ENCODE data around the gene PCED1B.

Gene PCED1B

GRCh38 chr12:47231456-47231855 is 152.0 kb downstream of the PCED1B start:
- DNase-seq (ENCODE audit: low spot score) = no peak

DNA sequence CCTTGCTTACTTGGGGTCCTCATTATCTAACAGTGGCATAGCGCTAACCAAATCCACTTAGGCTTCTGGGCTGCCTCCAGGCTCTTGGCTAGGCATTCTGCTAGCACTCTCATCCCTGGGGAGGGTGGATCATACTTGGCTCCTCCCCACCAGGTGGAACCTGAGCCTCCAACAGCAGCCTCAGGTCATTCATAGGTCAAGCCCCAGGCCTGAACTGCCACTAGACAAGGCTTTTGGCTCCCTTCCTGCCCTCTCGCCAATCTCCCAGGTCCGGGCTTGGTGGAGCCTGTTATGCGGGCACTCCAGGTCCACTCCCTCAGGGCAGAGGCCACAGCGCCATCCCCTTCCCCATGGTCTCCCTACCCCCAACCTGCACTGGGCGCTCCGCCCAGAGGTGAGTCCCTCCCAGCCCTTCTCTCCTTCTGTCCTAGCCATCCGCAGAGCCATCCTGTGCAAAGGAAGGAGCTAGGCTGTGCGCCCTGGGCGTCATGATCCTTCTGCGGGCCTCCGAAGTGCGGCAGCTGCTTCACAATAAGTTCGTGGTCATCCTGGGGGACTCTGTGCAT is 155.2 kb downstream of the PCED1B start:
- DNase-seq (ENCODE audit: low spot score) = no peak

DNA sequence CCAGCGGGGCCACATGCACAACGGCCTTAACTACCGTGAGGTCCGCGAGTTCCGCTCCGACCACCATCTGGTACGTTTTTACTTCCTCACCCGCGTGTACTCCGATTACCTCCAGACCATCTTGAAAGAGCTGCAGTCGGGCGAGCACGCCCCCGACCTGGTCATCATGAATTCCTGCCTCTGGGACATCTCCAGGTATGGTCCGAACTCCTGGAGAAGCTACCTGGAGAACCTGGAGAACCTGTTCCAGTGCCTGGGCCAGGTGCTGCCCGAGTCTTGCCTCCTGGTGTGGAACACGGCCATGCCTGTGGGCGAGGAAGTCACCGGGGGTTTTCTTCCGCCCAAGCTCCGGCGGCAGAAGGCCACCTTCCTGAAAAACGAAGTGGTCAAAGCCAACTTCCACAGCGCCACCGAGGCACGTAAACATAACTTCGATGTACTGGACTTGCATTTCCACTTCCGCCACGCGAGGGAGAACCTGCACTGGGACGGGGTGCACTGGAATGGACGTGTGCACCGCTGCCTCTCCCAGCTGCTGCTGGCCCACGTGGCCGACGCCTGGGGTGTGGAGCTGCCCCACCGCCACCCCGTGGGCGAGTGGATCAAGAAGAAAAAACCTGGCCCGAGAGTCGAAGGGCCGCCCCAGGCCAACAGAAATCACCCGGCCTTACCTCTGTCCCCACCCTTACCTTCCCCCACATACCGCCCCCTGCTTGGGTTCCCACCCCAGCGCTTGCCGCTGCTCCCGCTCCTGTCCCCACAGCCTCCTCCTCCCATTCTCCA is 156.0 kb downstream of the PCED1B start:
- no peak for DNase-seq (ENCODE audit: low spot score)

DNA sequence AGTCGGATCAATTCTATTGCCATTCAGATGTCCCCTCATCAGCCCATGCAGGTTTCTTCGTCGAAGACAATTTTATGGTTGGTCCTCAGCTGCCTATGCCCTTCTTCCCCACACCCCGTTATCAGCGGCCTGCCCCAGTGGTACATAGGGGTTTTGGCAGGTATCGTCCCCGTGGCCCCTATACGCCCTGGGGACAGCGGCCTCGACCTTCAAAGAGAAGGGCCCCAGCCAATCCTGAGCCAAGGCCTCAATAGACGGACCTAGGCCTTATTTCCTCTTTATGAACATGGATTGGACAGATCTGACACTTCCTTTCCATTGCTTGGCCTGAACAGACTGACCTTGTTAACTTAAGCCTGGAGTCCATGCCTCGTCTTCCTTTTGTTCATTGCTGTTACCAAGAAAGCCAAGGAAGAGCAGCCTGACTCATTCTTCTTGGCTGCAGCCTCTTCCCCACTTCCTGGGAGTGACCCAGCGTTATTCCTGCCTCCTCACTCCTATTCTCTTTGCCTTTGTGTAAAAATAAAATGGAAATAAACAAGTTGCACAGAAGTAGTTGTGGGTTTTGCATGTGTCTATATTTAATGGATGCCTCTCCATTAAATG is 156.8 kb downstream of the PCED1B start:
- DNase-seq (ENCODE audit: low spot score) = no peak

DNA sequence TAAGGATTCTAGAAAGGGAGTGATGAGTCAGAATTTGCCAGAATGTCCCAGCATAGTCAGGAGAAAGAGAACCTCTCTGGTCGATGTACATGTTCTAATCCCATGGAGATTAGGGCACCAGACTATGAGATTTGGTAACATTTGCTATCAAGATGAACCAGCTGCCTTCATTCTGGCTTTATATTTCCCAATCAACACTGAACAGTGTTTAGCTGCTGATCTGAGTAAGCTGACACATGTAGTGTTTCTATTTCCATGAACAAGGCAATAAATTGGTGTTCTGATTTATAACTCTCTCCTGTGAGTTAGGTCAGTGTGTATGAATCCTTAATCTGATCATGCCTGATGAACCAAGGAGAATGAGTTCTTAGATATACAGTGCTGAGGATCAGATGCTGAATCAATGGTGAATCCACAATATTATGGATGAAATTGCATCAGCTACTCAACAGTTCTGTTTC is 158.4 kb downstream of the PCED1B start:
- no peak for DNase-seq (ENCODE audit: low spot score)

DNA sequence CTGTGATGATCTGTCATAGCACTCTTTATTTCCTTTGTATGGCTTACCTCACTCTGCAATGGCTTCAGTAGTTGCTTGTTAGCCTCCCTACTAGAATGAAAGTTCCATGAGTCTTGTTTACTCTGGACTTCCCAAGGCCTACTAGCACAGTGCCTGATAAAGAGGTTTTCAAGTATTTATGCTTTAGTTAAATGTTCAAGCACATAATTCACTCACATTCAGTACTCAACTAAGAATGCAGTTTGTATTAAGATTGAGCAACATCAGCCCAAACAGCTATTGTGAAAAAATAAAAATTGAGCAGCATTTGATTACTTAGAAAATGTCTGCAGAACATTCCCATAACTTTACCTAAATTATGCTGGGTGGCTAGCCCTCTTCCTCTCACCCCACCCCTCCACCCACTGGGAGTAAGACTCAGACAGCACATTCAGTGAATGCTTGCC is 159.3 kb downstream of the PCED1B start:
- DNase-seq (ENCODE audit: low spot score) = no peak

GRCh38 chr12:47242426-47242825 is 163.0 kb downstream of the PCED1B start:
- no peak for DNase-seq (ENCODE audit: low spot score)

DNA sequence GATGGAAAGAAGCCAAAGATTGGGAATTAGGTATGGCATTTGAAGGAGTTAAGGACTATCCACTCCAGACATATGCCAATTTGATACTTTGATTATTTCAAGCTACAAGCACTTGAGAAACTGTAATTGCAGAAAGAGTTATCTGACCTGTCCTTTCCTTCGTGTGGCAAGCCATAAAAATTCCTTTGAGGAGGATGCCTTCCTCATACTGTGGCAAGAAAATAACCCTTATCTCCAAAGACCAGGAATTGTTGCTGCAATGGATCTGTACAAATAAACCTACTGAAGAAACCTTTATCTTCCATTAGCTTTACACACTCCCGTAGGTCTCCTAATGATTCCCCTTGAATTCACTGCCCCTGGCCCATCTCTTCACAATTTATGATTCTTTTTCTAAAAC is 165.4 kb downstream of the PCED1B start:
- DNase-seq (ENCODE audit: low spot score) = no peak

DNA sequence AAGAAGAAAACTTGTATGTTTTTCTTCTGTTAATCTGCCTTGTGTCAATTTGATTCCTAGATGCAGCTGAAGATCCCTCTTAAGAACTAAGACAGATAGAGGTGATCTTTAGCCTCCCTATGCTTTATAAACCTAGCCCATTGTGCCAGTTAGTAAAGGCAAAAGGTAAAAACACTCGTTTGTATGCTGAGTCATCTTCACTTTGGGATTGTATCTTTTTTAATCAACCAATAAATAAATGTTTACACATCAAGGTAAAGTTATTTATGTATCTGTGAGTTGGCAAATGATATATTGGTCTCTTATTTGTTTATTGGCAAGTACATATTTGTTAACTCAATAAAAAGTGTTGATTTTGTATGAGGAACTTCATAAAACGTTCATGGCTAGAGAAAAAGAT is 166.2 kb downstream of the PCED1B start:
- no peak for DNase-seq (ENCODE audit: low spot score)

- no peak for DNase-seq (ENCODE audit: low spot score)
Measured at GRCh38 chr12:47247418-47247817, 168.0 kb downstream of the PCED1B start.

- no peak for DNase-seq (ENCODE audit: low spot score)
Measured at GRCh38 chr12:47249082-47249481, 169.7 kb downstream of the PCED1B start.

GRCh38 chr12:47249719-47250357 is 170.4 kb downstream of the PCED1B start:
- DNase-seq (ENCODE audit: low spot score) = no peak

GRCh38 chr12:47251919-47252318 is 172.5 kb downstream of the PCED1B start:
- DNase-seq (ENCODE audit: low spot score) = no peak

GRCh38 chr12:47264951-47265350 is 185.5 kb downstream of the PCED1B start:
- no peak for DNase-seq (ENCODE audit: low spot score)

DNA sequence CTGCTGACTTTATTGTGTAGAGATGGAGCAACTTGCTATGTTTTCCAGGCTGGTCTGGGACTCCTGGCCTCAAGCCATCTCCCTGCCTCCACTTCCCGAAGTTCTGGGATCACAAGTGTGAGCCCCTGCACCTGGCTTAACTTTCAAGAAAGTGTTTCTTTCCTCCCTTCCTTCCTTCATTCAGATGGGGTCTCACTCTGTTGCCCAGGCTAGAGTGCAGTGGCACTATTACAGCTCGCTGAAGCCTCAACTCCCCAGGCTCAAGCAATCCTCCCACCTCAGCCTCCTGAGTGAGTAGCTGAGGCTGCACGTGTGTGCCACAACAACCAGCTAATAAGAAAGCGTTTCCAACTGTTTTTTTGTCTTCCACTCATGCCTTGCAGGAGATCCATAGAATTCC is 186.0 kb downstream of the PCED1B start:
- no peak for DNase-seq (ENCODE audit: low spot score)

DNA sequence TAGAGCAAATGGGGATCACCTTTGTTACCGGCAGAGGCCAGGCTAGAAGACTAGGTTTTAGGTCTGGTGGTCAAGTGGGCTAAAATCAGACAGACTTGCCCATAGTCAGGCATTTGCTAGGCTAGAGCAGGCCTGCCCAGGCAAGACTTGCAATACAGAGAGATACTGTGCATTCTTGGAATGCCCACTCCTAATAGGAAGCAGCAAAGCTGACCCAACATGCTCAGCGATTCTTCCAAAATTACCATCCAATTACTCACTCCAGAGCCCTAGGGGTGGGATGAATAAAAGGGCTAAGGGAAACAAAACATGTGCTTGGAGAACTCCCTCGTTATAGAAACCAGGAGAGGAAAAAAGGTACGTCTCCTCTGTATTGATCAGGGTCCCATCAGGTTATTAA is 188.2 kb downstream of the PCED1B start:
- no peak for DNase-seq (ENCODE audit: low spot score)

DNA sequence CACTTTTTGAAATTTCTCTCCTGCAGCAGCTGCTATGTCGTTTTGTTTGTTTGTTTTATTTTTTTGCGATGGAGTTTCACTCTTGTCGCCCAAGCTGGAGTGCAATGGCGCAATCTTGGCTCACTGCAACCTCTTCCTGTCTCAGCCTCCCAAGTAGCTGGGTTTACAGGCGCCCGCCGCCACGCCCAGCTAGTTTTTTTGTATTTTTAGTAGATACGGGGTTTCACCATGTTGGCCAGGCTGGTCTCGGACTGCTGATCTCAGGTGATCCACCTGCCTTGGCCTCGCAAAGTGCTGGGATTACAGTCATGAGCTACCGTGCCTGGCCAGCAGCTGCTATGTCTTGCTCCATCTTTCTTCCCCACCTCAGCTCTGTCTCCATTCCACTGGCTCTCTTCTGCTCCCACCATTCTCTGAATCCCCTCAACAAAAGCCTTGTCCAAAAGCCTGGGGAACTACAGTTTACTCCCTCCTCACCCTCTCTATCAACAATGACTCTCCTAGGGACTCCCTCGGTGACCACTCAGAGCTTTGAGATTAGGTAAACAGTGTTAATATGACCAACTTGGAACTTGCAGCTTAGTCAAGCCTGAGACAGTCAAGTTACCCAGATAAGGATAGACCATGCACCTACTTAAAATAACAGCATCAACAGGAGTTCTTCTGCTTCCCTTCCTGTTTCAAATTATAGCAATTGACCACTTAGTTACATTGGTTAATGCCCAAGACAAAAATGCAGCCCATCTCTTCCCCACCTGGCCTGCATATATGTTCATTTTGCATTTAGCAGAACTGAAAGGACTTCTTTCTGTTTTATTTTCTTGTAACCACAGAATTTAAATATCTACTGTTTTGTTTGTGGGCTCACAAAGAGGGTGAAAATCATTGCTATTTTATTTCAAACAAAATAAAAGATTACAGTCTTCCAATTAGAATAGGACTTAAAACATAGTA is 189.4 kb downstream of the PCED1B start:
- no peak for DNase-seq (ENCODE audit: low spot score)

- DNase-seq (ENCODE audit: low spot score) = no peak
Measured at GRCh38 chr12:47269916-47270315, 190.5 kb downstream of the PCED1B start.

DNA sequence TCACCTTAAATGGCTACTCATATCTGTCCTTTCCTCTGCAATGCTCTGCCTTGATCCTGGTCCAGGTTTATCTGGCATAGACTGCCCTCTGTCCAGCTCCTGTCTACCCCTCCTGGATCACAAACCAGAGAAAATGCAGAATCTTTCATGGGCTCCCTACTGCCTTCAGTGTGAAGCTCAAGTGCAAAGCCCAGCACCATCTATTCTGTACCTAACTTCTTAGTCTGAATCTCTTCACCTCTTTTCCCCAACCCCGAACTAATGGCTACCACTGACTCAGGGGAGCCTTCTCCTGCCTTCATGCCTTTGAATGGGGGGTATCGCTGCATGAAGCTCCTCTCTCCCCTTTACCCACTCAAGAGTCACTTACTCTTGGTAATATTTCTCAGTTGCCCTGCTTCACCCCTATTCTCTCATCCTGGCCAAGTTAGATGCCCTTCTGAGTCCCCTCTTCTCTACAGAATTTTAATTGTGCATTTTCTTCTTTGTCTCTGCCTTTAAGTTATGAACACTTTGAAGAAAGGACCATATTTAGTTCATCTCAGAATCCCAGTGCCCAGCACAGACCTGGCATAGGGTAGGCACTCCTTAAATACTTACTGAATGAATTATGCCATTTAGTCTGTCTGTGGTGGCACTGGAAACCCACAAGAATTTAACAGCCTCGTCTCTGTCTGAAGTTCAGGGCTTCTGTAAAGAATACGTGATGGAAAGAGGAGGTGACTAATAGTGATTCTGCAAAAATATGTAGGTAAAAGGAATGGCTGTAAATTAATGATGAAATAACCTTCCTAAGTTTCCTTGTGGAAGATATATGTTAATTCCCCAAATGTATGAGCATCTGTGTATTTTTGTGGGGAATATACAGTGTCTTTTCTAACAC is 191.6 kb downstream of the PCED1B start:
- no peak for DNase-seq (ENCODE audit: low spot score)

- no peak for DNase-seq (ENCODE audit: low spot score)
Measured at GRCh38 chr12:47271800-47272239, 192.4 kb downstream of the PCED1B start.
